H9 (cell line): ENCODE results near the gene SH2B2. TPM values are rescaled to one million over a fixed set of nuclear protein-coding genes. Genes with fewer than 3 reads are reported as not detected.
"Not testable (repeated sequence)": the region's sequence is repeated elsewhere in the genome, so short reads cannot be mapped to it uniquely, and the experiment has no call there.

Source experiments
- DNase-seq: peaks from one replicate; pipeline ENCODE4 v3.0.0-alpha.2; 2017
- H2AFZ ChIP-seq: one replicate; pipeline ENCODE4 v1.6.1; 2013; ENCODE audit warnings: mild to moderate bottlenecking, low read length, control low read depth, moderate library complexity
- H2AK5ac ChIP-seq: 2 replicates; pipeline ENCODE4 v1.6.1; 2013; ENCODE audit warnings: low read length, control low read depth, mixed read lengths; ENCODE audit not compliant: insufficient read length
- H2BK120ac ChIP-seq: one replicate; pipeline ENCODE4 v1.6.1; 2013; ENCODE audit warnings: low read depth, mild to moderate bottlenecking, low read length, control low read depth, inconsistent platforms; ENCODE audit not compliant: poor library complexity, severe bottlenecking
- H2BK12ac ChIP-seq: 2 replicates; pipeline ENCODE4 v1.6.1; 2013; ENCODE audit warnings: low read length, control low read depth, mixed read lengths, low read depth; ENCODE audit not compliant: insufficient read length
- H2BK15ac ChIP-seq: 2 replicates; pipeline ENCODE4 v1.6.1; 2013; ENCODE audit warnings: low read depth, low read length, control low read depth
- H2BK20ac ChIP-seq: one replicate; pipeline ENCODE4 v1.6.1; 2013; ENCODE audit warnings: low read depth, mild to moderate bottlenecking, low read length, control low read depth, inconsistent platforms; ENCODE audit not compliant: poor library complexity, severe bottlenecking
- H2BK5ac ChIP-seq: 2 replicates; pipeline ENCODE4 v1.6.1; 2013; ENCODE audit warnings: low read length, control low read depth, mixed read lengths; ENCODE audit not compliant: insufficient read length
- H3K14ac ChIP-seq: 2 replicates; pipeline ENCODE4 v1.6.1; 2013; ENCODE audit warnings: low read length, control low read depth; ENCODE audit not compliant: insufficient read depth
- H3K18ac ChIP-seq: 2 replicates; pipeline ENCODE4 v1.6.1; 2013; ENCODE audit warnings: low read depth, mild to moderate bottlenecking, mixed read lengths, low read length, control low read depth; ENCODE audit not compliant: insufficient read length
- H3K23ac ChIP-seq: 2 replicates; pipeline ENCODE4 v1.6.1; 2013; ENCODE audit warnings: low read length, control low read depth, mixed read lengths, low read depth; ENCODE audit not compliant: insufficient read length
- H3K23me2 ChIP-seq: 2 replicates; pipeline ENCODE4 v1.6.1; 2013; ENCODE audit warnings: low read depth, mild to moderate bottlenecking, mixed read lengths, low read length, control low read depth; ENCODE audit not compliant: insufficient read length, poor library complexity, severe bottlenecking
- H3K27ac ChIP-seq: 2 replicates; pipeline ENCODE4 v1.5.1; 2013; ENCODE audit warnings: low read length, control low read depth, mixed read lengths, low read depth; ENCODE audit not compliant: insufficient read length
- H3K27me3 ChIP-seq: 2 replicates; pipeline ENCODE4 v1.6.1; 2013; ENCODE audit warnings: low read length, control low read depth, inconsistent platforms; ENCODE audit not compliant: insufficient read depth
- H3K4ac ChIP-seq: 2 replicates; pipeline ENCODE4 v1.6.1; 2013; ENCODE audit warnings: low read depth, mild to moderate bottlenecking, control low read depth, inconsistent platforms, low read length, moderate library complexity
- H3K4me1 ChIP-seq: 2 replicates; pipeline ENCODE4 v1.6.1; 2013; ENCODE audit warnings: low read length, control low read depth, inconsistent platforms; ENCODE audit not compliant: insufficient read depth
- H3K4me2 ChIP-seq: 2 replicates; pipeline ENCODE4 v1.6.1; 2013; ENCODE audit warnings: low read length, control low read depth, mixed read lengths; ENCODE audit not compliant: insufficient read length, insufficient read depth
- H3K56ac ChIP-seq: 2 replicates; pipeline ENCODE4 v1.6.1; 2013; ENCODE audit warnings: low read depth, mild to moderate bottlenecking, mixed read lengths, low read length, control low read depth; ENCODE audit not compliant: insufficient read length
- H3K79me1 ChIP-seq: 2 replicates; pipeline ENCODE4 v1.6.1; 2013; ENCODE audit warnings: low read depth, mild to moderate bottlenecking, moderate library complexity, low read length, control low read depth, inconsistent platforms; ENCODE audit not compliant: insufficient read depth, poor library complexity, severe bottlenecking
- H3K79me2 ChIP-seq: 2 replicates; pipeline ENCODE4 v1.6.1; 2013; ENCODE audit warnings: low read length, control low read depth, inconsistent platforms; ENCODE audit not compliant: insufficient read depth
- H3K9ac ChIP-seq: 2 replicates; pipeline ENCODE4 v1.6.1; 2013; ENCODE audit warnings: low read length, control low read depth, mixed read lengths; ENCODE audit not compliant: insufficient read length; ENCODE audit errors: extremely low read depth
- H3K9me3 ChIP-seq: one replicate; pipeline ENCODE4 v1.6.1; 2013; ENCODE audit warnings: low read depth, low read length, inconsistent platforms; ENCODE audit not compliant: control insufficient read depth
- H3T11ph ChIP-seq: one replicate; pipeline ENCODE4 v1.6.1; 2013; ENCODE audit warnings: mild to moderate bottlenecking, low read length, control low read depth, inconsistent platforms
- H4K20me1 ChIP-seq: one replicate; pipeline ENCODE4 v1.6.1; 2013; ENCODE audit not compliant: control insufficient read depth, insufficient read length, insufficient read depth
- H4K5ac ChIP-seq: 2 replicates; pipeline ENCODE4 v1.6.1; 2013; ENCODE audit warnings: low read depth, mild to moderate bottlenecking, mixed read lengths, low read length, control low read depth; ENCODE audit not compliant: insufficient read length
- H4K8ac ChIP-seq: replicated peaks from 2 replicates; pipeline ENCODE4 v1.6.1; 2013; ENCODE audit warnings: low read length, control low read depth, mixed read lengths, low read depth; ENCODE audit not compliant: insufficient read length
- H4K91ac ChIP-seq: 2 replicates; pipeline ENCODE4 v1.6.1; 2013; ENCODE audit warnings: low read depth, mild to moderate bottlenecking, moderate library complexity, mixed read lengths, low read length, control low read depth; ENCODE audit not compliant: insufficient read length
- H3K27ac Mint-ChIP-seq, 3 experiments: 2 replicates in 2 of 3; 3 replicates in 1 of 3; pipeline ENCODE4 v1.8.0; 2020 to 2021; ENCODE audit warnings: mixed read lengths in 3 of 3, mild to moderate bottlenecking in 1 of 3, moderate library complexity in 1 of 3
- H3K27me3 Mint-ChIP-seq: 2 replicates; pipeline ENCODE4 v1.8.0; 2021; ENCODE audit warnings: low read depth, mild to moderate bottlenecking, moderate library complexity, mixed read lengths
- H3K36me3 Mint-ChIP-seq, 3 experiments: 2 replicates in 2 of 3; 3 replicates in 1 of 3; pipeline ENCODE4 v1.8.0; 2020 to 2021; ENCODE audit warnings: low read depth in 3 of 3, mixed read lengths in 3 of 3; ENCODE audit not compliant: insufficient read depth in 1 of 3
- H3K4me1 Mint-ChIP-seq, 2 experiments: 2 replicates each; pipeline ENCODE4 v1.8.0; 2020; ENCODE audit warnings: mixed read lengths in 2 of 2
- H3K4me3 Mint-ChIP-seq, 2 experiments: 2 replicates in 1 of 2; 3 replicates in 1 of 2; pipeline ENCODE4 v1.8.0; 2020 to 2021; ENCODE audit warnings: mild to moderate bottlenecking in 2 of 2, mixed read lengths in 2 of 2, moderate library complexity in 1 of 2
- H3K9me3 Mint-ChIP-seq, 2 experiments: 2 replicates in 1 of 2; 3 replicates in 1 of 2; pipeline ENCODE4 v1.8.0; 2020; ENCODE audit warnings: mild to moderate bottlenecking in 2 of 2, mixed read lengths in 2 of 2, moderate library complexity in 1 of 2
- CTCF ChIP-seq: fragments of 200-600 bp; sonication (generic); conservative IDR thresholded peaks from 3 replicates; pipeline ENCODE4 v1.8.0; 2021; ENCODE audit warnings: antibody characterized with exemption, mild to moderate bottlenecking
- WGBS: extraction: QIAGEN DNeasy Blood & Tissue Kit; methylation state at CpG from one replicate; pipeline ENCODE4 v1.1.7; 2013; ENCODE audit warnings: missing lambda C conversion rate, low lambda C conversion rate, mixed read lengths; ENCODE audit not compliant: insufficient read length; ENCODE audit errors: extremely low coverage; 5-methylcytosine and 5-hydroxymethylcytosine counted together
- total RNA-seq: library from RNA; stranded (reverse); gene quantifications from 2 replicates; pipeline ENCODE4 v1.2.1, GENCODE V29; 2021

Gene SH2B2
- total RNA-seq, 1 experiment from 2014 or later, result 10.4 TPM

- Histone ChIP-seq H3K27me3 (no peaks in the 10 kb centered on the region), H3K4me1 (no peaks in the 10 kb centered on the region), H3K27ac (no peak overlapping the region), H3K4ac (no peak overlapping the region), H3K23me2 (no peaks in the 10 kb centered on the region), H4K91ac (no peak overlapping the region), H3K9me3 (no peaks in the 10 kb centered on the region), H4K8ac (no peak overlapping the region), H2BK12ac (no peak overlapping the region), H2BK20ac (no peak overlapping the region), H2BK15ac (no peak overlapping the region), H3K14ac (no peak overlapping the region), H3K4me2 (no peak overlapping the region), H2BK5ac (no peak overlapping the region), H2AK5ac (no peak overlapping the region), H4K20me1 (no peaks in the 10 kb centered on the region), H3K79me2 (no peaks in the 10 kb centered on the region), H3K18ac (no peak overlapping the region), H2BK120ac (no peak overlapping the region), H3K56ac (no peak overlapping the region), H3K79me1 (no peaks in the 10 kb centered on the region), H4K5ac (no peak overlapping the region), H3K9ac (no peak overlapping the region), H3K23ac (no peak overlapping the region), H2AFZ (no peak overlapping the region), H3T11ph (no peak overlapping the region)
- peak; percentile 92 for TF ChIP-seq CTCF
- WGBS, result no CpG with 5 or more reads among the region's 84 CpGs
- H3K9me3 Mint-ChIP-seq, result no peaks in the 10 kb centered on the region
- peaks cover 0 to 4% (median 2%) of the 10 kb centered on the region in 3 experiments; a peak in 3 of 7 replicates for H3K36me3 Mint-ChIP-seq
- no peak overlapping the region for H3K4me3 Mint-ChIP-seq
- DNase-seq, result peak; percentile 87
- peaks cover 9 to 15% of the 10 kb centered on the region in 2 experiments for H3K4me1 Mint-ChIP-seq
- H3K27ac Mint-ChIP-seq, result no peak overlapping the region
- peaks cover 17% of the 10 kb centered on the region for H3K27me3 Mint-ChIP-seq
Observed at GRCh38 chr7:102300643-102301221, 14.1 kb downstream of the SH2B2 start.

- not testable (repeated sequence) for H2BK20ac ChIP-seq, H3K4ac ChIP-seq, H2BK15ac ChIP-seq, H3K79me2 ChIP-seq, H3K23ac ChIP-seq, H3K36me3 Mint-ChIP-seq, H4K5ac ChIP-seq, H3K18ac ChIP-seq, H3K27ac Mint-ChIP-seq, H2AFZ ChIP-seq, H3T11ph ChIP-seq, H3K4me1 ChIP-seq, H3K9ac ChIP-seq, H4K91ac ChIP-seq, H3K4me1 Mint-ChIP-seq, H4K20me1 ChIP-seq, H3K4me3 Mint-ChIP-seq, H2BK120ac ChIP-seq, H3K27me3 ChIP-seq, H3K9me3 ChIP-seq, H4K8ac ChIP-seq, H3K9me3 Mint-ChIP-seq, H3K56ac ChIP-seq, H3K4me2 ChIP-seq, H2BK12ac ChIP-seq, H2BK5ac ChIP-seq, H3K14ac ChIP-seq, H3K23me2 ChIP-seq, H2AK5ac ChIP-seq, H3K79me1 ChIP-seq, DNase-seq, H3K27ac ChIP-seq
- WGBS, result no CpG with 5 or more reads among the region's 14 CpGs
- H3K27me3 Mint-ChIP-seq, result peaks cover 17% of the 10 kb centered on the region
Observed at GRCh38 chr7:102301367-102301766, 14.7 kb downstream of the SH2B2 start.
